GM23338 (cell line): ENCODE measurements around the gene HDAC10. TPM values are rescaled to one million over a fixed set of nuclear protein-coding genes. Genes with fewer than 3 reads are reported as not detected.

Experiments used
- ATAC-seq: fragments of 200-7000 bp; cut with Tn5 transposase; 3 replicates; pipeline ENCODE4 v1.9.1; 2020
- DNase-seq: peaks from one replicate; pipeline ENCODE4 v3.0.0-alpha.2; 2015; ENCODE audit warnings: low spot score
- H2AFZ ChIP-seq: fragments of 200-600 bp; sonication (generic); 2 replicates; pipeline ENCODE4 v1.8.0; 2016; ENCODE audit warnings: antibody characterized with exemption, mild to moderate bottlenecking, moderate library complexity
- H3F3A ChIP-seq: fragments of 200-600 bp; sonication (generic); replicated peaks from 2 replicates; pipeline ENCODE4 v1.8.0; 2017; ENCODE audit warnings: antibody characterized with exemption, mixed run types, low read depth
- H3K27ac ChIP-seq: fragments of 200-600 bp; sonication (generic); 2 replicates; pipeline ENCODE4 v1.6.1; 2016; ENCODE audit warnings: low read depth
- H3K27me3 ChIP-seq: fragments of 200-600 bp; sonication (generic); 2 replicates; pipeline ENCODE4 v1.8.0; 2016; ENCODE audit warnings: mild to moderate bottlenecking, mixed run types, moderate library complexity; ENCODE audit not compliant: insufficient read depth
- H3K36me3 ChIP-seq: fragments of 200-600 bp; sonication (generic); 2 replicates; pipeline ENCODE4 v1.8.0; 2016; ENCODE audit warnings: mild to moderate bottlenecking; ENCODE audit not compliant: insufficient read depth
- H3K4me1 ChIP-seq: fragments of 200-600 bp; sonication (generic); 2 replicates; pipeline ENCODE4 v1.8.0; 2016; ENCODE audit warnings: mild to moderate bottlenecking, moderate library complexity; ENCODE audit not compliant: insufficient read depth
- H3K4me2 ChIP-seq: fragments of 200-600 bp; sonication (generic); 2 replicates; pipeline ENCODE4 v1.7.1; 2017; ENCODE audit warnings: mixed run types
- H3K4me3 ChIP-seq: fragments of 200-600 bp; sonication (generic); 2 replicates; pipeline ENCODE4 v1.6.1; 2016; ENCODE audit warnings: mixed run types
- H3K79me2 ChIP-seq: fragments of 200-600 bp; sonication (generic); replicated peaks from 2 replicates; pipeline ENCODE4 v1.8.0; 2017; ENCODE audit warnings: mild to moderate bottlenecking; ENCODE audit not compliant: insufficient read depth
- H3K9me2 ChIP-seq: fragments of 200-600 bp; sonication (generic); 2 replicates; pipeline ENCODE4 v1.8.0; 2017; ENCODE audit not compliant: insufficient read depth
- H4K20me1 ChIP-seq: fragments of 200-600 bp; sonication (generic); replicated peaks from 2 replicates; pipeline ENCODE4 v1.8.0; 2017; ENCODE audit warnings: mild to moderate bottlenecking; ENCODE audit not compliant: insufficient read depth
- H3K27ac Mint-ChIP-seq: 2 replicates; pipeline ENCODE4 v1.8.0; 2020; ENCODE audit warnings: inconsistent platforms, mild to moderate bottlenecking, moderate library complexity, mixed read lengths
- H3K27me3 Mint-ChIP-seq: 3 replicates; pipeline ENCODE4 v1.8.0; 2022; ENCODE audit warnings: low read depth, mild to moderate bottlenecking, moderate library complexity, mixed read lengths, inconsistent platforms; ENCODE audit not compliant: insufficient read depth, poor library complexity
- H3K36me3 Mint-ChIP-seq: 3 replicates; pipeline ENCODE4 v1.8.0; 2021; ENCODE audit warnings: low read depth, mild to moderate bottlenecking, inconsistent platforms, moderate library complexity, mixed read lengths
- H3K4me1 Mint-ChIP-seq: 3 replicates; pipeline ENCODE4 v1.8.0; 2020; ENCODE audit warnings: mild to moderate bottlenecking, inconsistent platforms, mixed read lengths
- H3K4me3 Mint-ChIP-seq: 3 replicates; pipeline ENCODE4 v1.8.0; 2021; ENCODE audit warnings: moderate library complexity, mild to moderate bottlenecking, inconsistent platforms, mixed read lengths
- H3K9me3 Mint-ChIP-seq: 3 replicates; pipeline ENCODE4 v1.8.0; 2020; ENCODE audit warnings: moderate library complexity, mild to moderate bottlenecking, inconsistent platforms, mixed read lengths
- CTCF ChIP-seq, 2 experiments: fragments of 200-600 bp in 1 of 2; sonication (generic) in 1 of 2; conservative IDR thresholded peaks; 2 replicates each; pipeline versions ENCODE4 v1.5.1 to v1.6.1; 2016 to 2017; ENCODE audit warnings: antibody characterized with exemption in 2 of 2, low read depth in 2 of 2, mild to moderate bottlenecking in 2 of 2, moderate library complexity in 1 of 2
- polyA plus RNA-seq: library from polyadenylated mRNA; unstranded; fragments of >200 nt; fragmentation: Nextera tagmentation; extraction: Ambion mirVana; gene quantifications from 2 replicates; pipeline ENCODE4 v1.2.1, GENCODE V29; 2016
- total RNA-seq: library from RNA; depleted of rRNA; stranded (reverse); fragments of >200 nt; shearing (Covaris generic); gene quantifications from 2 replicates; pipeline ENCODE4 v1.2.3, GENCODE V29; 2014
- TF ChIP-seq, protein P1 (sequence below): IDR thresholded peaks from one replicate; pipeline ENCODE4 v1.6.1; 2018; ENCODE audit warnings: antibody characterized with exemption; ENCODE audit not compliant: unreplicated experiment

HDAC10 gene
- total and polyA plus RNA-seq, 2 experiments from 2014 or later = 4.1 to 41.9 TPM

GRCh38 chr22:50251477-50252081 lies 514 bp upstream of the HDAC10 start:
- no peak overlapping the region for H3K27ac ChIP-seq
- peak; percentile 17 for ATAC-seq

GRCh38 chr22:50250249-50250554 lies 863 bp downstream of the HDAC10 start:
- H3K27ac Mint-ChIP-seq = no peak overlapping the region

More at GRCh38 chr22:50251477-50252081, 514 bp upstream of the HDAC10 start:
- H3F3A ChIP-seq = peaks cover 6% of the 10 kb centered on the region; the same call in 1 of the 2 replicates
- Mint-ChIP-seq H3K27me3 (peaks cover 8% of the 10 kb centered on the region), H3K4me3 (peak overlapping the region; percentile 64), H3K4me1 (peaks cover 10% of the 10 kb centered on the region), H3K9me3 (no peaks in the 10 kb centered on the region), H3K27ac (no peak overlapping the region), H3K36me3 (peaks cover 8% of the 10 kb centered on the region; the same call in 2 of the 3 replicates)
- no peaks in the 10 kb centered on the region for H3K4me1 ChIP-seq
- TF ChIP-seq CTCF (conservative IDR thresholded peaks at IDR 0.05; ENCODE audit: low read depth in 2 of 2) = peak in 1 of 2 experiments; percentile 42; a peak in 2 of 4 replicates
- TF ChIP-seq, protein P1, sequence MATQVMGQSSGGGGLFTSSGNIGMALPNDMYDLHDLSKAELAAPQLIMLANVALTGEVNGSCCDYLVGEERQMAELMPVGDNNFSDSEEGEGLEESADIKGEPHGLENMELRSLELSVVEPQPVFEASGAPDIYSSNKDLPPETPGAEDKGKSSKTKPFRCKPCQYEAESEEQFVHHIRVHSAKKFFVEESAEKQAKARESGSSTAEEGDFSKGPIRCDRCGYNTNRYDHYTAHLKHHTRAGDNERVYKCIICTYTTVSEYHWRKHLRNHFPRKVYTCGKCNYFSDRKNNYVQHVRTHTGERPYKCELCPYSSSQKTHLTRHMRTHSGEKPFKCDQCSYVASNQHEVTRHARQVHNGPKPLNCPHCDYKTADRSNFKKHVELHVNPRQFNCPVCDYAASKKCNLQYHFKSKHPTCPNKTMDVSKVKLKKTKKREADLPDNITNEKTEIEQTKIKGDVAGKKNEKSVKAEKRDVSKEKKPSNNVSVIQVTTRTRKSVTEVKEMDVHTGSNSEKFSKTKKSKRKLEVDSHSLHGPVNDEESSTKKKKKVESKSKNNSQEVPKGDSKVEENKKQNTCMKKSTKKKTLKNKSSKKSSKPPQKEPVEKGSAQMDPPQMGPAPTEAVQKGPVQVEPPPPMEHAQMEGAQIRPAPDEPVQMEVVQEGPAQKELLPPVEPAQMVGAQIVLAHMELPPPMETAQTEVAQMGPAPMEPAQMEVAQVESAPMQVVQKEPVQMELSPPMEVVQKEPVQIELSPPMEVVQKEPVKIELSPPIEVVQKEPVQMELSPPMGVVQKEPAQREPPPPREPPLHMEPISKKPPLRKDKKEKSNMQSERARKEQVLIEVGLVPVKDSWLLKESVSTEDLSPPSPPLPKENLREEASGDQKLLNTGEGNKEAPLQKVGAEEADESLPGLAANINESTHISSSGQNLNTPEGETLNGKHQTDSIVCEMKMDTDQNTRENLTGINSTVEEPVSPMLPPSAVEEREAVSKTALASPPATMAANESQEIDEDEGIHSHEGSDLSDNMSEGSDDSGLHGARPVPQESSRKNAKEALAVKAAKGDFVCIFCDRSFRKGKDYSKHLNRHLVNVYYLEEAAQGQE = no peak
- no peaks in the 10 kb centered on the region for H3K27me3 ChIP-seq
- peaks cover 3% of the 10 kb centered on the region; the same call in 1 of the 2 replicates for H4K20me1 ChIP-seq
- no peaks in the 10 kb centered on the region for H3K36me3 ChIP-seq
- DNase-seq = peak; percentile 49
- H2AFZ ChIP-seq = peak overlapping the region; percentile 72; the same call in 1 of the 2 replicates
- H3K4me3 ChIP-seq = peak overlapping the region; percentile 86
- H3K79me2 ChIP-seq = no peaks in the 10 kb centered on the region
- peak overlapping the region; percentile 96 for H3K4me2 ChIP-seq
- H3K9me2 ChIP-seq = no peaks in the 10 kb centered on the region

More at GRCh38 chr22:50250249-50250554, 863 bp downstream of the HDAC10 start:
- peak overlapping the region; percentile 86 for H3K4me3 ChIP-seq
- Mint-ChIP-seq H3K4me3 (peak overlapping the region; percentile 83), H3K27me3 (peaks cover 8% of the 10 kb centered on the region), H3K4me1 (peaks cover 10% of the 10 kb centered on the region), H3K9me3 (no peaks in the 10 kb centered on the region), H3K36me3 (peaks cover 8% of the 10 kb centered on the region; the same call in 2 of the 3 replicates)
- H3K4me1 ChIP-seq = peaks cover 4% of the 10 kb centered on the region; the same call in 1 of the 2 replicates
- H3K27ac ChIP-seq = no peak overlapping the region
- DNase-seq = no peak
- TF ChIP-seq CTCF (conservative IDR thresholded peaks at IDR 0.05; ENCODE audit: low read depth in 2 of 2) = no peak
- H3F3A ChIP-seq = peaks cover 6% of the 10 kb centered on the region
- no peaks in the 10 kb centered on the region for H3K36me3 ChIP-seq
- H3K79me2 ChIP-seq = no peaks in the 10 kb centered on the region; the same call in 1 of the 2 replicates
- no peaks in the 10 kb centered on the region for H3K27me3 ChIP-seq
- H4K20me1 ChIP-seq = peaks cover 3% of the 10 kb centered on the region; the same call in 1 of the 2 replicates
- no peak for ATAC-seq
- peak overlapping the region; percentile 96 for H3K4me2 ChIP-seq
- H2AFZ ChIP-seq = no peak overlapping the region
- no peaks in the 10 kb centered on the region for H3K9me2 ChIP-seq
